GM08714 (cell line): Measurements from ENCODE around the gene AFF3.
"Not testable (repeated sequence)": the region's sequence is repeated elsewhere in the genome, so short reads cannot be mapped to it uniquely, and the experiment has no call there.

Experiments used
- H3K4me3 ChIP-seq: fragments of 200-500 bp; sonication (Bioruptor generic); 2 replicates; pipeline ENCODE4 v1.5.1; 2014; ENCODE audit warnings: mild to moderate bottlenecking, low read length, inconsistent platforms
- ZNF274 ChIP-seq: IDR thresholded peaks from 2 replicates; pipeline ENCODE4 v1.6.1; 2012; ENCODE audit warnings: mild to moderate bottlenecking, low read depth, low read length

AFF3 gene

GRCh38 chr2:100107440-100107839 lies 35.0 kb downstream of the AFF3 start:
- no peak for TF ChIP-seq ZNF274
- no peak overlapping the region for H3K4me3 ChIP-seq

- TF ChIP-seq ZNF274, result no peak
- H3K4me3 ChIP-seq, result no peak overlapping the region
Measured at GRCh38 chr2:100106460-100106859, 35.9 kb downstream of the AFF3 start.

GRCh38 chr2:100105678-100106054 lies 36.7 kb downstream of the AFF3 start:
- no peak overlapping the region for H3K4me3 ChIP-seq
- TF ChIP-seq ZNF274, result no peak

- TF ChIP-seq ZNF274, result no peak
- H3K4me3 ChIP-seq, result 0 out of 2 replicates have a peak overlapping the region, but pooled peaks have one; percentile 7
Measured at GRCh38 chr2:100104718-100105677, 37.4 kb downstream of the AFF3 start.

GRCh38 chr2:100104265-100104664 lies 38.1 kb downstream of the AFF3 start:
- not testable (repeated sequence) for H3K4me3 ChIP-seq

- H3K4me3 ChIP-seq, result not testable (repeated sequence)
Measured at GRCh38 chr2:100103527-100104252, 38.7 kb downstream of the AFF3 start.

GRCh38 chr2:100102466-100103180 lies 39.8 kb downstream of the AFF3 start:
- H3K4me3 ChIP-seq, result not testable (repeated sequence)

- H3K4me3 ChIP-seq, result not testable (repeated sequence)
Measured at GRCh38 chr2:100098855-100099254, 43.5 kb downstream of the AFF3 start.

- H3K4me3 ChIP-seq, result not testable (repeated sequence)
Measured at GRCh38 chr2:100097611-100098294, 44.6 kb downstream of the AFF3 start.

GRCh38 chr2:100095845-100096244 lies 46.5 kb downstream of the AFF3 start:
- not testable (repeated sequence) for H3K4me3 ChIP-seq

- not testable (repeated sequence) for H3K4me3 ChIP-seq
Measured at GRCh38 chr2:100091807-100092206, 50.6 kb downstream of the AFF3 start.

GRCh38 chr2:100085744-100086143 lies 56.6 kb downstream of the AFF3 start:
- H3K4me3 ChIP-seq, result not testable (repeated sequence)

GRCh38 chr2:100083421-100084216 lies 58.8 kb downstream of the AFF3 start:
- H3K4me3 ChIP-seq, result not testable (repeated sequence)

GRCh38 chr2:100082302-100082978 lies 60.0 kb downstream of the AFF3 start:
- H3K4me3 ChIP-seq, result not testable (repeated sequence)
